Activated CD8-positive, alpha-beta memory T cell treated with anti-CD3 and anti-CD28 coated beads for 1 hour (primary cell): ENCODE data around the gene OR1M1.

ENCODE experiments used
- DNase-seq, 2 donors: peaks; one replicate each; pipeline ENCODE4 v3.0.0-alpha.2; 2020; ENCODE audit warnings: low read depth in 1 of 2; ENCODE audit errors: extremely low read depth in 1 of 2

OR1M1 gene

GRCh38 chr19:9075064-9075949 is 11.6 kb upstream of the OR1M1 start:
- no peak for DNase-seq

GRCh38 chr19:9076901-9077300 is 10.0 kb upstream of the OR1M1 start:
- DNase-seq: no peak

GRCh38 chr19:9078651-9079050 is 8.2 kb upstream of the OR1M1 start:
- DNase-seq: no peak

- DNase-seq: no peak
These were observed 20.5 kb downstream of the OR1M1 start, which contains the start of gene OR7G2 for GRCh38 chr19:9107375-9107774. TSS of gene OR7G2 (minus strand) at chr19:9107475. CDS start at chr19:9103243, 4,232 bp downstream.

GRCh38 chr19:9109959-9110358 is 23.1 kb downstream of the OR1M1 start:
- no peak for DNase-seq

GRCh38 chr19:9115307-9115813 is 28.5 kb downstream of the OR1M1 start, which contains the start of gene OR7G1:
TSS of gene OR7G1 (minus strand) at chr19:9115763. CDS start at chr19:9115763, 0 bp downstream.
- DNase-seq: no peak

- no peak for DNase-seq
These were observed 29.7 kb downstream of the OR1M1 start for GRCh38 chr19:9116547-9116946.

- DNase-seq: no peak
These were observed 40.1 kb downstream of the OR1M1 start, which contains the start of gene OR7G3 for GRCh38 chr19:9126900-9127405. TSS of gene OR7G3 (minus strand) at chr19:9126950. CDS start at chr19:9126950, 0 bp downstream.

GRCh38 chr19:9128171-9128570 is 41.3 kb downstream of the OR1M1 start:
- no peak for DNase-seq

- DNase-seq: no peak
These were observed 44.1 kb downstream of the OR1M1 start for GRCh38 chr19:9130965-9131364.

- no peak for DNase-seq
These were observed 45.6 kb downstream of the OR1M1 start for GRCh38 chr19:9132422-9132821.

GRCh38 chr19:9139609-9140158 is 52.8 kb downstream of the OR1M1 start:
- no peak for DNase-seq

- DNase-seq: peak; percentile 78 to 80
These were observed 53.5 kb downstream of the OR1M1 start, which contains the start of gene ZNF317 for GRCh38 chr19:9140159-9140874. TSS of gene ZNF317 (plus strand) at chr19:9140397. CDS start at chr19:9156017, 15,620 bp downstream.

GRCh38 chr19:9144920-9145319 is 58.1 kb downstream of the OR1M1 start:
- no peak for DNase-seq
